GM21526 (cell line): ENCODE results near the gene ASB6.
"Not testable (repeated sequence)": the region's sequence is repeated elsewhere in the genome, so short reads cannot be mapped to it uniquely, and the experiment has no call there.

ENCODE experiments used
- ATAC-seq: cut with Tn5 transposase; IDR thresholded peaks from one replicate; pipeline ENCODE4 v1.9.1; 2021; ENCODE audit warnings: moderate library complexity; ENCODE audit not compliant: unreplicated experiment, low FRiP score

ASB6 gene

GRCh38 chr9:129610213-129610472, 31.8 kb downstream of the ASB6 start:
- no peak for ATAC-seq

GRCh38 chr9:129609486-129610212, 32.3 kb downstream of the ASB6 start:
- ATAC-seq, result no peak

- ATAC-seq, result no peak
These were observed 33.1 kb downstream of the ASB6 start for GRCh38 chr9:129608561-129609481.

GRCh38 chr9:129607027-129607387, 34.9 kb downstream of the ASB6 start:
- ATAC-seq, result no peak

GRCh38 chr9:129606161-129607026, 35.6 kb downstream of the ASB6 start:
- ATAC-seq, result no peak

GRCh38 chr9:129604766-129605163, 37.2 kb downstream of the ASB6 start:
- no peak for ATAC-seq

- ATAC-seq, result no peak
These were observed 37.7 kb downstream of the ASB6 start for GRCh38 chr9:129604056-129604765.

GRCh38 chr9:129602598-129603415, 39.1 kb downstream of the ASB6 start:
- ATAC-seq, result no peak

- no peak for ATAC-seq
These were observed 40.8 kb downstream of the ASB6 start for GRCh38 chr9:129601082-129601674.

GRCh38 chr9:129598089-129598596, 43.8 kb downstream of the ASB6 start:
- no peak for ATAC-seq

- no peak for ATAC-seq
These were observed 44.4 kb downstream of the ASB6 start for GRCh38 chr9:129597355-129598088.

- ATAC-seq, result no peak
These were observed 45.2 kb downstream of the ASB6 start for GRCh38 chr9:129596541-129597331.

- ATAC-seq, result no peak
These were observed 45.9 kb downstream of the ASB6 start for GRCh38 chr9:129595903-129596540.

GRCh38 chr9:129595311-129595741, 46.6 kb downstream of the ASB6 start:
- ATAC-seq, result no peak

GRCh38 chr9:129594632-129595031, 47.3 kb downstream of the ASB6 start:
- no peak for ATAC-seq

- ATAC-seq, result not testable (repeated sequence)
These were observed 49.2 kb downstream of the ASB6 start for GRCh38 chr9:129592790-129593189.

GRCh38 chr9:129591916-129592315, 50.0 kb downstream of the ASB6 start:
- ATAC-seq, result no peak
